IMR-90 (cell line): ENCODE data around the gene FOXP1. TPM values are rescaled to one million over a fixed set of nuclear protein-coding genes. Genes with fewer than 3 reads are reported as not detected.

ENCODE experiments used
- ATAC-seq: fragments of 200-7000 bp; cut with Tn5 transposase; 2 replicates; pipeline ENCODE4 v1.9.1; 2020; ENCODE audit warnings: low read depth, mild to moderate bottlenecking, moderate library complexity
- BruUV-seq: library from RNA; stranded (reverse); fragments of 400-500 nt; replicated peaks from 2 replicates; lab custom pipeline; 2021; lab: Mats Ljungman, UMichigan
- CTCF ChIA-PET: fragments of 300-600 bp; formaldehyde crosslinking; extraction: SDS; loops from one replicate; lab custom pipeline; 2021; ENCODE audit warnings: antibody characterized with exemption; lab: Yijun Ruan, JAX
- POLR2A ChIA-PET: fragments of 300-600 bp; sonication (Branson Sonifier 250); formaldehyde crosslinking; loops from one replicate; lab custom pipeline; 2022; ENCODE audit warnings: antibody characterized with exemption; ENCODE audit not compliant: unreplicated experiment; lab: Charles Lee
- DNase-seq: peaks from one replicate; pipeline ENCODE4 v3.0.0; 2013
- H2AFZ ChIP-seq: replicated peaks from 2 replicates; pipeline ENCODE3; 2013; ENCODE audit warnings: low read length, mild to moderate bottlenecking; ENCODE audit not compliant: poor library complexity
- H2AK5ac ChIP-seq: 2 replicates; pipeline ENCODE4 v1.6.1; 2013; ENCODE audit warnings: low read depth, low read length, inconsistent platforms
- H2AK9ac ChIP-seq: replicated peaks from 2 replicates; pipeline ENCODE3; 2013; ENCODE audit warnings: mild to moderate bottlenecking, low read depth, low read length, moderate library complexity; ENCODE audit not compliant: poor library complexity
- H2BK120ac ChIP-seq: 2 replicates; pipeline ENCODE4 v1.6.1; 2013; ENCODE audit warnings: low read depth, low read length, inconsistent platforms
- H2BK15ac ChIP-seq: 3 replicates; pipeline ENCODE4 v1.6.1; 2013; ENCODE audit warnings: low read depth, low read length, inconsistent platforms
- H2BK20ac ChIP-seq: 2 replicates; pipeline ENCODE4 v1.6.1; 2013; ENCODE audit warnings: low read depth, mild to moderate bottlenecking, inconsistent platforms, low read length, moderate library complexity
- H2BK5ac ChIP-seq: 2 replicates; pipeline ENCODE4 v1.6.1; 2013; ENCODE audit warnings: mild to moderate bottlenecking, low read depth, low read length, inconsistent platforms; ENCODE audit not compliant: poor library complexity, severe bottlenecking
- H3K14ac ChIP-seq: replicated peaks from 2 replicates; pipeline ENCODE4 v1.6.1; 2013; ENCODE audit warnings: low read depth, low read length, inconsistent platforms
- H3K18ac ChIP-seq: 2 replicates; pipeline ENCODE4 v1.6.1; 2013; ENCODE audit warnings: low read depth, low read length, control low read depth
- H3K23ac ChIP-seq: 2 replicates; pipeline ENCODE4 v1.6.1; 2013; ENCODE audit warnings: low read depth, low read length, inconsistent platforms
- H3K27ac ChIP-seq: 2 replicates; pipeline ENCODE4 v1.5.1; 2013; ENCODE audit warnings: mild to moderate bottlenecking, control low read depth, low read length; ENCODE audit not compliant: insufficient read depth
- H3K27me3 ChIP-seq: 2 replicates; pipeline ENCODE4 v1.6.1; 2013; ENCODE audit warnings: low read length; ENCODE audit not compliant: control insufficient read depth, insufficient read depth
- H3K36me3 ChIP-seq: 2 replicates; pipeline ENCODE4 v1.6.1; 2013; ENCODE audit warnings: low read length, mixed read lengths; ENCODE audit not compliant: control insufficient read depth, insufficient read depth
- H3K4ac ChIP-seq: 2 replicates; pipeline ENCODE4 v1.6.1; 2013; ENCODE audit warnings: low read depth, low read length, inconsistent platforms
- H3K4me1 ChIP-seq: 2 replicates; pipeline ENCODE4 v1.6.1; 2013; ENCODE audit warnings: low read length, mixed read lengths; ENCODE audit not compliant: control insufficient read depth, insufficient read depth
- H3K4me2 ChIP-seq: 2 replicates; pipeline ENCODE4 v1.6.1; 2013; ENCODE audit warnings: low read depth, mild to moderate bottlenecking, control low read depth, low read length, moderate library complexity
- H3K4me3 ChIP-seq: 2 replicates; pipeline ENCODE4 v1.5.1; 2013; ENCODE audit warnings: low read depth, mild to moderate bottlenecking, control low read depth, low read length, moderate library complexity; ENCODE audit not compliant: insufficient read depth
- H3K56ac ChIP-seq: 2 replicates; pipeline ENCODE4 v1.6.1; 2013; ENCODE audit warnings: low read length, inconsistent platforms; ENCODE audit not compliant: insufficient read depth; ENCODE audit errors: extremely low read depth
- H3K79me1 ChIP-seq, 2 experiments: 2 replicates each; pipeline ENCODE4 v1.6.1; 2013; ENCODE audit warnings: low read length in 2 of 2, inconsistent platforms in 1 of 2, low read depth in 1 of 2
- H3K9ac ChIP-seq: 2 replicates; pipeline ENCODE4 v1.6.1; 2013; ENCODE audit warnings: low read depth, low read length, control low read depth
- H3K9me1 ChIP-seq: 2 replicates; pipeline ENCODE4 v1.6.1; 2013; ENCODE audit warnings: low read length, inconsistent platforms; ENCODE audit not compliant: insufficient read depth
- H3K9me3 ChIP-seq: 2 replicates; pipeline ENCODE4 v1.6.1; 2013; ENCODE audit warnings: low read length; ENCODE audit not compliant: control insufficient read depth, insufficient read depth
- H4K20me1 ChIP-seq: 2 replicates; pipeline ENCODE4 v1.6.1; 2013; ENCODE audit warnings: low read length, inconsistent platforms; ENCODE audit not compliant: insufficient read depth
- H4K5ac ChIP-seq: 2 replicates; pipeline ENCODE4 v1.6.1; 2013; ENCODE audit warnings: mild to moderate bottlenecking, low read depth, low read length, control low read depth
- H4K8ac ChIP-seq, 2 experiments: 2 replicates each; pipeline ENCODE4 v1.6.1; 2013; ENCODE audit warnings: low read depth in 2 of 2, low read length in 2 of 2, control low read depth in 1 of 2, inconsistent platforms in 1 of 2
- H4K91ac ChIP-seq: 2 replicates; pipeline ENCODE4 v1.6.1; 2013; ENCODE audit warnings: low read depth, low read length, inconsistent platforms; ENCODE audit not compliant: insufficient read depth
- BHLHE40 ChIP-seq: fragments of 150-350 bp; IDR thresholded peaks from 2 replicates; pipeline ENCODE4 v1.6.1; 2016; ENCODE audit warnings: mild to moderate bottlenecking, low read depth, low read length
- CEBPB ChIP-seq: IDR thresholded peaks from 2 replicates; pipeline ENCODE4 v1.6.1; 2012; ENCODE audit warnings: low read depth, low read length, improper control_type of control experiment
- CHD1 ChIP-seq: IDR thresholded peaks from 2 replicates; pipeline ENCODE4 v1.6.1; 2012; ENCODE audit warnings: low read depth, low read length, improper control_type of control experiment
- MAFK ChIP-seq: IDR thresholded peaks from 2 replicates; pipeline ENCODE4 v1.6.1; 2012; ENCODE audit warnings: low read depth, low read length, improper control_type of control experiment
- MAZ ChIP-seq: IDR thresholded peaks from 2 replicates; pipeline ENCODE4 v1.6.1; 2012; ENCODE audit warnings: low read depth, mild to moderate bottlenecking, low read length, improper control_type of control experiment, moderate library complexity, borderline replicate concordance
- MXI1 ChIP-seq: IDR thresholded peaks from 2 replicates; pipeline ENCODE4 v1.6.1; 2012; ENCODE audit warnings: low read depth, mild to moderate bottlenecking, low read length, moderate library complexity, borderline replicate concordance
- NFE2L2 ChIP-seq: fragments of 150-350 bp; IDR thresholded peaks from 2 replicates; pipeline ENCODE4 v1.6.1; 2016; ENCODE audit warnings: low read depth, mild to moderate bottlenecking, low read length
- RCOR1 ChIP-seq: IDR thresholded peaks from 2 replicates; pipeline ENCODE4 v1.6.1; 2012; ENCODE audit warnings: mild to moderate bottlenecking, low read length, improper control_type of control experiment; ENCODE audit not compliant: insufficient replicate concordance
- RFX5 ChIP-seq: IDR thresholded peaks from 2 replicates; pipeline ENCODE4 v1.8.0; 2012; ENCODE audit warnings: low read depth, mild to moderate bottlenecking, low read length, moderate library complexity
- SMC3 ChIP-seq: fragments of 150-350 bp; IDR thresholded peaks from 2 replicates; pipeline ENCODE4 v1.6.1; 2016; ENCODE audit warnings: low read depth, mild to moderate bottlenecking, antibody characterized with exemption, low read length, moderate library complexity
- USF2 ChIP-seq: fragments of 150-350 bp; IDR thresholded peaks from 2 replicates; pipeline ENCODE4 v1.6.1; 2017; ENCODE audit warnings: mild to moderate bottlenecking, antibody characterized with exemption, low read length, low read depth
- WGBS, 2 experiments: methylation state at CpG; one replicate each; pipeline versions ENCODE4 v1.1.5 to v1.1.7; 2013; ENCODE audit warnings: missing lambda C conversion rate in 2 of 2; ENCODE audit not compliant: insufficient read length in 1 of 2; ENCODE audit errors: extremely low coverage in 2 of 2; 5-methylcytosine and 5-hydroxymethylcytosine counted together
- dilution Hi-C: fragments of 300-500 bp; cut with HindIII; formaldehyde crosslinking; loops from one replicate; pipeline ENCODE4 v1.14.3; 2018; ENCODE audit warnings: low sequenced_read_pairs; ENCODE audit not compliant: unreplicated experiment
- in situ Hi-C: fragments of 300-500 bp; cut with MboI; formaldehyde crosslinking; loops from 3 replicates; pipeline ENCODE4 v1.14.3; 2019; ENCODE audit warnings: low sequenced_read_pairs, inconsistent platforms, mixed read lengths
- intact Hi-C: fragments of 100-400 bp; cut with micrococcal nuclease; formaldehyde crosslinking; loops from 2 replicates; pipeline ENCODE4 v1.10.0; 2022
- polyA plus RNA-seq, 3 experiments: library from polyadenylated mRNA; depleted of rRNA; stranded (reverse); fragments of >200 nt; gene quantifications; 2 replicates each; pipeline ENCODE4 v1.2.3, GENCODE V29; 2012; ENCODE audit warnings: low replicate concordance in 1 of 3
- total RNA-seq: library from RNA; depleted of rRNA; stranded (reverse); fragments of >200 nt; gene quantifications from 2 replicates; pipeline ENCODE4 v1.2.3, GENCODE V29; 2012
- TF ChIP-seq, protein P1 (sequence below): fragments of 150-350 bp; IDR thresholded peaks from 2 replicates; pipeline ENCODE4 v1.6.1; 2016; ENCODE audit warnings: low read depth, mild to moderate bottlenecking, low read length, moderate library complexity, borderline replicate concordance

The FOXP1 gene
- total and polyA plus RNA-seq, 2 of the 4 experiments (the other 2 are of a cell fraction) = 37.0 to 132 TPM

GRCh38 chr3:71523628-71524027 is 59.9 kb downstream of the FOXP1 start:
- peaks cover 16 to 39% of the 10 kb centered on the region in 2 experiments for H3K79me1 ChIP-seq
- no peaks in the 10 kb centered on the region for H3K9me3 ChIP-seq
- H3K14ac ChIP-seq = no peak overlapping the region
- H4K5ac ChIP-seq = no peak overlapping the region
- BruUV-seq = no TSS peak
- DNase-seq (no peak), ATAC-seq (no peak)
- in situ Hi-C loops (no loop called here), dilution Hi-C loops (no loop called here), intact Hi-C loops (no loop called here)
- H3K4me2 ChIP-seq = no peak overlapping the region
- H2BK20ac ChIP-seq = no peak overlapping the region
- no CpG with 5 or more reads among the region's 4 CpGs for WGBS, 2 experiments
- H3K27me3 ChIP-seq = no peaks in the 10 kb centered on the region
- no peak overlapping the region for H3K9ac ChIP-seq
- H2AFZ ChIP-seq = no peak overlapping the region
- H2BK5ac ChIP-seq = no peak overlapping the region
- no peak overlapping the region for H3K23ac ChIP-seq
- no peak overlapping the region for H2AK9ac ChIP-seq
- TF ChIP-seq, protein P1, sequence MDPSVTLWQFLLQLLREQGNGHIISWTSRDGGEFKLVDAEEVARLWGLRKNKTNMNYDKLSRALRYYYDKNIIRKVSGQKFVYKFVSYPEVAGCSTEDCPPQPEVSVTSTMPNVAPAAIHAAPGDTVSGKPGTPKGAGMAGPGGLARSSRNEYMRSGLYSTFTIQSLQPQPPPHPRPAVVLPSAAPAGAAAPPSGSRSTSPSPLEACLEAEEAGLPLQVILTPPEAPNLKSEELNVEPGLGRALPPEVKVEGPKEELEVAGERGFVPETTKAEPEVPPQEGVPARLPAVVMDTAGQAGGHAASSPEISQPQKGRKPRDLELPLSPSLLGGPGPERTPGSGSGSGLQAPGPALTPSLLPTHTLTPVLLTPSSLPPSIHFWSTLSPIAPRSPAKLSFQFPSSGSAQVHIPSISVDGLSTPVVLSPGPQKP = no peak
- TF ChIP-seq BHLHE40 = no peak
- no peak for TF ChIP-seq SMC3
- TF ChIP-seq MAFK = no peak
- TF ChIP-seq USF2 = no peak
- TF ChIP-seq MAZ = no peak
- TF ChIP-seq RCOR1 = no peak
- no peak for TF ChIP-seq CEBPB
- TF ChIP-seq NFE2L2 = no peak
- TF ChIP-seq MXI1 = no peak
- no peak for TF ChIP-seq CHD1
- TF ChIP-seq RFX5 = no peak
- no peaks in the 10 kb centered on the region for H4K20me1 ChIP-seq
- no peak overlapping the region for H2AK5ac ChIP-seq
- H4K8ac ChIP-seq = no peak overlapping the region
- POLR2A ChIA-PET = no interaction called here
- no peak overlapping the region for H3K18ac ChIP-seq
- H3K9me1 ChIP-seq = peaks cover 4% of the 10 kb centered on the region; the same call in 1 of the 2 replicates
- peaks cover 2% of the 10 kb centered on the region; the same call in 1 of the 2 replicates for H3K4me1 ChIP-seq
- CTCF ChIA-PET = no interaction called here
- H3K27ac ChIP-seq = no peak overlapping the region
- H3K4ac ChIP-seq = no peak overlapping the region
- no peaks in the 10 kb centered on the region; the same call in 1 of the 2 replicates for H3K36me3 ChIP-seq
- no peak overlapping the region for H2BK15ac ChIP-seq
- H2BK120ac ChIP-seq = no peak overlapping the region
- H4K91ac ChIP-seq = no peak overlapping the region
- H3K56ac ChIP-seq = no peak overlapping the region
- H3K4me3 ChIP-seq = no peak overlapping the region
